Activated naive CD8-positive, alpha-beta T cell (primary cell): ENCODE measurements around the gene ASB6.
A peak's percentile ranks its signal among the peaks of the same experiment; 100 is the strongest.
"Not testable (repeated sequence)": the region's sequence is repeated elsewhere in the genome, so short reads cannot be mapped to it uniquely, and the experiment has no call there.

ENCODE experiments used
- H3K27ac Mint-ChIP-seq: one replicate; pipeline ENCODE4 v1.8.0; 2021; ENCODE audit warnings: mixed read lengths
- H3K27me3 Mint-ChIP-seq: one replicate; pipeline ENCODE4 v1.8.0; 2021; ENCODE audit warnings: mixed read lengths
- H3K36me3 Mint-ChIP-seq: one replicate; pipeline ENCODE4 v1.8.0; 2021; ENCODE audit warnings: mixed read lengths
- H3K4me1 Mint-ChIP-seq: one replicate; pipeline ENCODE4 v1.8.0; 2021; ENCODE audit warnings: low read depth, mixed read lengths
- H3K4me3 Mint-ChIP-seq: one replicate; pipeline ENCODE4 v1.8.0; 2021; ENCODE audit warnings: mild to moderate bottlenecking, mixed read lengths
- H3K9me3 Mint-ChIP-seq: one replicate; pipeline ENCODE4 v1.8.0; 2021; ENCODE audit warnings: low read depth, mixed read lengths

The ASB6 gene

DNA sequence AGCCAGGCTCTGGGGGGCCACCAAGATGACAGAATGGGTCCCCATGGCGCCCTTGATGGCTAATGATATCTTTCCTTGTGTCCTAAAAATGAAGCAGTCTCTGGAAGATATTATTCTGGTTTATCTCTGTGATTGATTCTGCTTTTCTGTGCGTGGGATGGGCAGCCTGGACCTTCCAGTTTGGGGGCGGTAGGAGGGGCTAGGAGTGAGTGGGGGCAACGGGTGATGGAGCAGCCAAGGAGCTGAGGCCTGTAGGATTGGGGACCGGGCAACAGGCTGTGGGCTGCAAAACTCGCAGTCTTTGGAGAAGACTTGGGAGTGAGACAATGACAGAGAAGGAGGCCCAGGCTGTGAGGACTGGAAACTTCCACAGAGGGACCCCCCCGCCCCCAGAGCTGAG, 32.3 kb upstream of the ASB6 start:
- Mint-ChIP-seq H3K4me1 (no peaks in the 10 kb centered on the region), H3K27ac (no peak overlapping the region), H3K27me3 (peaks cover 5% of the 10 kb centered on the region), H3K4me3 (no peak overlapping the region), H3K9me3 (no peaks in the 10 kb centered on the region), H3K36me3 (no peaks in the 10 kb centered on the region)

DNA sequence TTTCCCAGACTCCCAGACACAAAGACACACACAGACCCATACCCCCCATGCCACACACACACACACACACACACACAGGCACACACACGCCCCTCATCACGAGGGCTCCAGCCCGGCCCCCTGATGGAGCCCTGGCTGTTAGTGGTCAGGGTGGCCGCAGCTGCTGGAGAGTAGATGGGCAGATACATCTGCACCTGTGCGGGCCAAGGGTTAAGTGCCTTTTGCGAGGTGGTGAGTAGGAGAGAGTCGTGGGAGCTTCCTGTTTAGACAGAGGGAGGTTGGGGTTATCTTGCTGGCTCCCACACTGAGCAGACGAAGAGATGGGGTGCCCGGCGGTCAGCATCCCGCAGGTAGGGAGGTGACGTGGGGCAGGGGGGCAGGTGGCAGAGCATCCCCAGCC, 31.7 kb upstream of the ASB6 start:
- H3K9me3 Mint-ChIP-seq: no peaks in the 10 kb centered on the region
- H3K36me3 Mint-ChIP-seq: no peaks in the 10 kb centered on the region
- H3K27me3 Mint-ChIP-seq: peaks cover 5% of the 10 kb centered on the region
- no peak overlapping the region for H3K27ac Mint-ChIP-seq
- H3K4me3 Mint-ChIP-seq: no peak overlapping the region
- H3K4me1 Mint-ChIP-seq: no peaks in the 10 kb centered on the region

DNA sequence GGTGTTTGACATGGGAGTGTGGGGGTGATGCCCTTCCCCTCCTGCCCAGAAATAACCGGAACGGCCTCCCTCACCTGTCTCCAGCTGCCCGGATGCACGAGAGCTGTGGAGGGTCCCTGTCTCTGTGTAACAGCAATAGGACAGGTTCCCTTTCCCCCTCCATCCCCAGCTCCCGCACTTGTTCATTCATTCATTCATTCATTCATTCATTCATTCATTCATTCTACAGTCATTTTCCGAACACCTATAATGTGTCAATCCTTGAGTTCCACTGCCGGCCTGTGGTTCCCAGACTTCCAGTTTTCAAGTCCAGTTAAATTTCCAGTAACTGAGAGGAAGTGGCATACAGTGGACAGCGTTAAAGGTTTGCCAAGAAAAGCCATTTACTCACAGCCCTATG, 30.8 kb upstream of the ASB6 start:
- Mint-ChIP-seq H3K9me3 (no peaks in the 10 kb centered on the region), H3K27me3 (peaks cover 2% of the 10 kb centered on the region), H3K4me1 (no peaks in the 10 kb centered on the region), H3K36me3 (no peaks in the 10 kb centered on the region), H3K27ac (no peak overlapping the region), H3K4me3 (no peak overlapping the region)

DNA sequence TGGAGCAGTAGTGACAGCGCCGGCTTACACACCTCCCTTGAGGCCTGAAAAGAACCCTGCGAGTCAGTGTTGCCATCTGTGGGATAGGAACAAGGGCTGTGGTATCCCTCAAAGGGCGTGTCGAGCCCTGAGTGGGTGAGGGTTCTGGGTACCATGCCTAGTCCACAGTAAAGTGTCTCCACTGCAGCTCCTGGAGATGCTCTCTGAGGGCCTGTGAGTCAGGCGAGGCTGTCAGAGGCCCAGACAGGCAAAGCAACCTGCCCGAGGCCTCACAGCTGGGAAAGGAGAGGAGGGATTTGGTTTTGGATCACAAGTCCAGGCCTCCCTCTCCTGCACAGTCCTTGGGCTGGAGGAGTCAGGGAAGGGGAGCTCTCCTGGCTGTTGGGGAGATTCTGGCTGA, 29.6 kb upstream of the ASB6 start:
- Mint-ChIP-seq H3K4me1 (no peaks in the 10 kb centered on the region), H3K4me3 (no peak overlapping the region), H3K36me3 (no peaks in the 10 kb centered on the region), H3K9me3 (no peaks in the 10 kb centered on the region), H3K27me3 (peaks cover 1% of the 10 kb centered on the region), H3K27ac (no peak overlapping the region)

DNA sequence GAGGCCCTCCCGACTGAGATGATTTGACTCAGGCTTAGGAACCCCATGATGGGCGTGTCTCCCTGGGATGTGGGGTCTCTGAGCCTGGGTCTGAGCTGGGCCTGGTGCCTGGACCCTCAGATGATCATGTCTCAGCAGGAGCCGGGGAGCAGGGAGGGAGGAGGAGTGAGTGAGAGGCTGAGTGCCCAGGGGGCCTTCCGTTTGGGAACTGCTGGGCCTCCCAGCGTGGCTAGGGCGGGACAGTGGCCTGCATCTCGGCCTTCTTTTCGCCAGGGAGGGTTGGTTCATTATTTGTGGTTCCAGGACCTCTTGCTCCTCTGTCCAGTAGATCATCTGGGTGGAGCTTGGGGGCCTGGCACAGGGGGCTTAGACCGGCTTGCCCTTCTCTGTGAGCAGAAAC, 29.1 kb upstream of the ASB6 start:
- Mint-ChIP-seq H3K27ac (no peak overlapping the region), H3K36me3 (no peaks in the 10 kb centered on the region), H3K27me3 (peaks cover 1% of the 10 kb centered on the region), H3K4me1 (no peaks in the 10 kb centered on the region), H3K4me3 (no peak overlapping the region), H3K9me3 (no peaks in the 10 kb centered on the region)

DNA sequence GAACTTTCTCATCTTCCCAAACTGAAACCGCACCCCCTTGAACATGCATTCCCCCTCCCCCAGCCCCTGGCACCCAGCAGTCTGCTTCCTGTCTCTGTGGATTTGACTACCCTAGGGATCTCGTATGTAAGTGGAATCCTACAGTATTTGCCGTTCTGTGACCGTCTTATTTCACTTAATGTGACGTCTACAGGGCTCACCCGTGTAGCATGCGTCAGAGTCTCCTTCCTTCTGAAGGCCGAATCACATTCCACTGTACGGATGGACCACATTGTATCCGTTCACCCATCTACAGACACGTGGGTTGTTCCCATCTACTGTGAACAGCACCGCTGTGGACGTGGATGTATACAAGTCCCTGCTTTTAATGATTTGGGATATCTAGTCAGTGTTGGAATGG, 28.0 kb upstream of the ASB6 start:
- H3K9me3 Mint-ChIP-seq: no peaks in the 10 kb centered on the region
- no peak overlapping the region for H3K27ac Mint-ChIP-seq
- peaks cover under 1% of the 10 kb centered on the region for H3K4me1 Mint-ChIP-seq
- no peaks in the 10 kb centered on the region for H3K36me3 Mint-ChIP-seq
- H3K4me3 Mint-ChIP-seq: no peak overlapping the region
- H3K27me3 Mint-ChIP-seq: peaks cover 1% of the 10 kb centered on the region

DNA sequence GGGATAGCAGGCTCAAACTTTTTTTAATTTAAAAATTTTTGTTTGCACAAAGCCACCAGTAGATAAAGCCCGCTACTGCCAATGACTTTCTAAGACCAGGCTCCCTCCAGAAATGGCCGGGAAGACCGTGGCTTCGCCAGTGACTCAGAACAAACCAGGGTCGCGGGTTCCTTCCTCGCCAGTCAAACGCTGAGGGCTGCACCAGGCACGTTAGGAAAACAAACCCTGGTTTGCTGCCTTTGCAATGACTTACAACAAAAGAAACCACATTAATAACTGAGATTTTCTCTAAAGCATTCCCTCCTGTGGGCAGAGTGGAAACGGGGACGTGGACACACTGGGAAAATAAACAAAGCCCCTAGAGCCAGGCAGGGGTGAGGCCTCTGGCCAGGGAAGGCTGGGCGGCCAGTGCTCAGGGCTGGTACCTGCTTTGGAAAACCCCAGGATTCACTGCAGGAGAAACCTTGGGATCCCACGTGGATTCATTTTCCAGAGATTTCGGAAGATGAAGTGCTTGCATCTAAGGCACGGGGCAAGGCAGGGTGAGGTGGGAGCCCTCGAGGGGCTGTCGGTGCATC, 27.3 kb upstream of the ASB6 start:
- no peaks in the 10 kb centered on the region for H3K36me3 Mint-ChIP-seq
- no peak overlapping the region for H3K27ac Mint-ChIP-seq
- H3K4me1 Mint-ChIP-seq: peaks cover 4% of the 10 kb centered on the region
- H3K4me3 Mint-ChIP-seq: no peak overlapping the region
- H3K27me3 Mint-ChIP-seq: peaks cover 4% of the 10 kb centered on the region
- no peaks in the 10 kb centered on the region for H3K9me3 Mint-ChIP-seq

DNA sequence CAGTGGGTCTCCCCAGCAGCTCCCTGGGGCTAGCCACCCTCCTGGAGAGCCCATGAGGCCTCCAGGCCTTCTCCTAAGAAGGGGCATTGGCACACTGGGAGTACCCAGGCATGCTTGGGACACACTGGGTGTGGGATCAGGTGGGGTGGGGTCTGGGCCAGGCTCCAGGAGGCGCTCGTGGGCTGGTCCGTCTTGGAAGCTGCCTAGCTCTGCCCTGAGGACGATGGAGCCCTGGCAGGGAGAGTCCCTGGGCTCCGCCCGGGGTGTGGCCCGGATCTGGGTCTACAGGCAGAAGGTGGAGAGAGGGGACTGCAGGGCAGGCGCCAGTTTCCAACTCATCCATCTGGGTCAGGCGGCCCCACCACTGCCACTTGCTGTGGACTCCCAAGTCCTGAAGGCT, 25.9 kb upstream of the ASB6 start:
- H3K27me3 Mint-ChIP-seq: peaks cover 4% of the 10 kb centered on the region
- peaks cover 4% of the 10 kb centered on the region for H3K4me1 Mint-ChIP-seq
- H3K4me3 Mint-ChIP-seq: no peak overlapping the region
- H3K9me3 Mint-ChIP-seq: no peaks in the 10 kb centered on the region
- H3K27ac Mint-ChIP-seq: no peak overlapping the region
- H3K36me3 Mint-ChIP-seq: no peaks in the 10 kb centered on the region

DNA sequence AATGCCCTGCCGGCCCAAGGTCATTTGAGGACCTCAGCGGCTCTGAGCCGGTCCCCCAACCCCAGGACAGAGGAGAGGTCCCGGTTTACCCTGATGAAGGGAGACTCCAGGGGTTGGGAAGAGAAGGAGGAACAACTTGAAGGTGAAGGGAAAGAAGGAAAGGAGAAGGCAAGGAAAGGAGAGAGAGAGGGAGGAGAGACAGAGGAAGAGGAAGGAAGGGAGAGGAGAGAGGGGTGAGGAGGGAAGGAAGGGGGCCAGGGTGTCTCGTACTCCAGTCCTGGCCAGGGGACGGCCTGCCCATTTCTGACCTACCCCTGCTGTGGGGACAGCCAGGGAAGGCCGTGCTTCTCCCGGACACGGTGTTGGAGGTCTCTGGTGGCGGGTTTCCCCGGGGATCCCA, 25.4 kb upstream of the ASB6 start:
- Mint-ChIP-seq H3K4me3 (no peak overlapping the region), H3K27me3 (peaks cover 4% of the 10 kb centered on the region), H3K27ac (no peak overlapping the region), H3K9me3 (no peaks in the 10 kb centered on the region), H3K36me3 (no peaks in the 10 kb centered on the region), H3K4me1 (peaks cover 4% of the 10 kb centered on the region)

DNA sequence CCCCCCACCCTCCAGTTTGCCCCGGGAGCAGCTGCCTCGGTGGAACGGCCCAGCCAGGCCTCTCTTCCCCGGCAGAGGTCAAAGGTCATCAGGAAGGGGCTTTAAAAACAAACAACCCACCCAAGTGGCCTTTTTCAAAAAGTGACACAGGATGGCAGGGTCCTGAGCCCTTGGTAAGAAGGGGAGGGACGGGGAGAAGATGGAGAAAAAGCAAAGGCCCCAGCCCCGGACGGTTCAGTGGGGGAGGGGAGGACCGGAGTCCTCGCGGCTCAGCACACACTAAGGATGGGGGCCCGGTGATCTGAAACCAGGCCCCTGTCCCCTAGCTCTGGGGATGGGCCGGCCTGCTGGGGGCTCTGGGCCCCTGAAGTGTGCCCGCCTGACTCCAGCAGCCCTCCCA, 24.6 kb upstream of the ASB6 start:
- Mint-ChIP-seq H3K36me3 (no peaks in the 10 kb centered on the region), H3K4me1 (peaks cover 4% of the 10 kb centered on the region), H3K4me3 (no peak overlapping the region), H3K27ac (no peak overlapping the region), H3K9me3 (no peaks in the 10 kb centered on the region), H3K27me3 (peaks cover 4% of the 10 kb centered on the region)

DNA sequence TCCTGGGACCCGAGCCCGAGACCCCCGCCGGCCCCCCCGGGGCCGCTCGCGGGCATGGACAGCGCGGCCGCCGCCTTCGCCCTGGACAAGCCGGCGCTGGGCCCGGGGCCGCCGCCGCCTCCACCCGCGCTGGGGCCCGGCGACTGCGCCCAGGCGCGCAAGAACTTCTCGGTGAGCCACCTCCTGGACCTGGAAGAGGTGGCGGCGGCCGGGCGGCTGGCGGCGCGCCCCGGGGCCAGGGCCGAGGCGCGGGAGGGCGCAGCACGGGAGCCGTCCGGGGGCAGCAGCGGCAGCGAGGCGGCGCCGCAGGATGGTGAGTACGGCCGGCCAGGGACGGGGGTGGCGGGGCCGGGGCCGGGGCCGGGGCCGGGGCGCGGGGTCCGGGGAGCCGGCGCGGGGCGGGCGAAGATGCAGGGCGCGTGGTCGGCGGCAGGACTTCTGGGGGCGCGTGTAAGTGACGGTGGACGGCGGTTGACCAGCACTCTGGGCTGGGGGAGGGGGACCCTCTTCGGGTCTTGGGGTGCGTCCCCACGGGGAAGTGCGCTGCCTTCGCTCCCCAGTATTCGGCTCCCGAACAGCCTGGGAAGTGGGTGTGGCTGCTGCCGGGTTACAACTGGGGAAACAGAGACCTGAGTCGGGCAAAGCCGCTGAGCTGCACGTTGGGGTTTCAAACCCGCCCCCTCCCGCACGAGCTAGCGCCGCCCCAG, 24.0 kb upstream of the ASB6 start:
- peak overlapping the region; percentile 57 for H3K4me3 Mint-ChIP-seq
- peaks cover 4% of the 10 kb centered on the region for H3K4me1 Mint-ChIP-seq
- H3K27me3 Mint-ChIP-seq: peaks cover 4% of the 10 kb centered on the region
- no peak overlapping the region for H3K27ac Mint-ChIP-seq
- H3K9me3 Mint-ChIP-seq: no peaks in the 10 kb centered on the region
- H3K36me3 Mint-ChIP-seq: no peaks in the 10 kb centered on the region

DNA sequence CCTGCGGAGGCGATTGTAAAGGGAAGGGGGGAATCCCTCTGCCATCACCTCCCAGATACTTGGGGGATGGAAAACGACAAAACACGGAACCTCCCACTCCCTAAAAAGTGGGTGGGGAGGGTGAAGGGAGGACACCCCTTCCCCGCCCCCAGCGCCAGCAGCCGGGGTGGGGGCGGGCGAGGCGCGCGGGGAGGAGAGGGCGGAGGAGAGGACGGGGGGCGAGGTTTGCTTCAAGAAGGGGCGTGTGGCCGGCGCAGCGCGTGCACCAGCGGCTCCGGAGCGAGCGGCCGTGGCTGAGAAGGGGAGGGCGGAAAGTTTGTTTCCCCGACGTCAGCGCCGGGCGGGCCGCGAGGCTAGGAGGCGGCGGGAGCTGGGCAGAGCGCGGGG, 23.4 kb upstream of the ASB6 start, which contains the start of gene PRRX2:
Gene PRRX2, plus strand, starts transcription at position 259 of the 387 bp plus-strand sequence. CDS start 221 bp downstream, outside the sequence.
- no peak within 1 kb of the TSS for H3K27ac Mint-ChIP-seq
- peaks cover 4% of the 10 kb centered on the region for H3K27me3 Mint-ChIP-seq
- H3K4me1 Mint-ChIP-seq: peaks cover 4% of the 10 kb centered on the region
- no peaks in the 10 kb centered on the region for H3K36me3 Mint-ChIP-seq
- peak within 1 kb of the TSS; percentile 75 for H3K4me3 Mint-ChIP-seq
- H3K9me3 Mint-ChIP-seq: no peaks in the 10 kb centered on the region

DNA sequence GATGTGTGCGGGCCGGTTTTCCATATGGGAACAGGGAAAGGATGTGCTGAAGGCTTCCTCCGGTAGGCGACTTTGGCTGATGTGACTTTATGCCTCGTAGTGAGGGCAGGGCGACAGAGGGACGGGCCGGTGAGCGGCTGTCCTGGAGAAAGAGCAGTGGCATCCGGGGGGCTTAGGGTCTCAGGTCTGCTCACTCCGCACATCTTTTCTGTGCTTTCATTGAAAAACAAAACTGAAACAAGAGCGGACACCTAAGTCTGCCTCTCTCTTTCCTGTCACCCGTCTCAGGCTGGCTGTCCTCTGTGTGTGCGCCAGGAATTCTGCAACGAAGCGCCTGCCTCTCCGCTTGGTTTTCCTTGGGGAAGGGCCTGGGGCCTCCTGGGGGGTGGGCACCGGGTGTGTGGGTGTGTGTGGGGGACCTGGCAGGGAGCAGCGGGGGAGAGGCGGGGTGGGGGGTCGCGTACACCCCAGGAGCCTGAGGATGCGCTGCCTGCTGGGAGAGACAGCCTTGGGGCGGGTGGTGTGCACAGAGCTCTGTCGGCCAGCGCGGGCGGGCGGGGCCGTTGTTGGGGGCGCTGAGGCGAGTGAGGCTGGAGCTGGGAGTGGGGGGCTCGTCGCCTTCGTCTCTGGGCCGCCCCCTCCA, 22.9 kb upstream of the ASB6 start:
- H3K36me3 Mint-ChIP-seq: no peaks in the 10 kb centered on the region
- peaks cover 4% of the 10 kb centered on the region for H3K27me3 Mint-ChIP-seq

DNA sequence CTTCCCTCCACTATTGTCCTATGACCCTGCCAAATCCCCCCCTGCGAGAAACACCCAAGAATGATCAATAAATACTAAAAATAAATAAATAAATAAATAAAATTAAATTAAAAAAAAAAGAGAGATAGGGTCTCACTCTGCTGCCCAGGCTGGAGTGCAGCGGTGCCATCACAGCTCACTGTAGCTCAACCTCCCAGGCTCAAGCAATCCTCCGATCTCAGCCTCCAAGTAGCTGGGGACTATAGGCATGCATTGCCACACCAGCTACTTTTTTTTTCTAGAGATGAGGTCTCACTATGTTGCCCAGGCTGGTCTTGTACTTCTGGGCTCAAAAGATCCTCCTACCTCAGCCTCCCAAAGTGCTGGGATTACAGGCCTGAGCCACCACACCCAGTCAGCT, 20.3 kb upstream of the ASB6 start:
- not testable (repeated sequence) for H3K27me3 Mint-ChIP-seq, H3K4me1 Mint-ChIP-seq, H3K36me3 Mint-ChIP-seq, H3K27ac Mint-ChIP-seq, H3K4me3 Mint-ChIP-seq, H3K9me3 Mint-ChIP-seq

More for the DNA sequence above, 22.9 kb upstream of the ASB6 start:
- Mint-ChIP-seq H3K4me1 (peaks cover 4% of the 10 kb centered on the region), H3K9me3 (no peaks in the 10 kb centered on the region), H3K4me3 (peak overlapping the region; percentile 75), H3K27ac (no peak overlapping the region)

DNA sequence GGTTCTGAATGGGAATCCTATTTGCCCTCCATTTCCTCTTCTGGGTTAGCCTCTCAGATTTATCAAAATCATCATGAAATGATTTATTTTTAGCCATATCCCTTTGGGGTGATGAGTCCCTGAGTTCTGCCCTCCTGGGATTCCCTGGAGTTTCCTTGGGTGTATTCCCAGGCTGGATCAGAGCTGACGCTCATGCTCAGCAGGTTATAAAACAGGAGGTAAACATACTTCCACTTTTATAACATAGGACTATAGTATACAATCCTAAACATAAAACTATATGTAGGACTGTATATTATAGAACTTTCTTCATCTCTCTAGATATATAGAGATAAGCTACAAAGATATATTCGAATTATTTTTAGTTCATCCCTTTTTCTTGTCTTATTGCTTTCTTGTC, 19.1 kb upstream of the ASB6 start:
- Mint-ChIP-seq H3K4me3 (no peak overlapping the region), H3K4me1 (peaks cover 4% of the 10 kb centered on the region), H3K9me3 (no peaks in the 10 kb centered on the region), H3K27me3 (peaks cover 2% of the 10 kb centered on the region), H3K36me3 (no peaks in the 10 kb centered on the region), H3K27ac (no peak overlapping the region)
